T47D (cell line): Measurements from ENCODE around the gene STIP1.
"Not testable (repeated sequence)": the region's sequence is repeated elsewhere in the genome, so short reads cannot be mapped to it uniquely, and the experiment has no call there.

ENCODE experiments used
- DNase-seq, 2 experiments: peaks; one replicate each; pipeline versions ENCODE4 v3.0.0 to v3.0.0-alpha.2; 2011 to 2012; ENCODE audit warnings: low read depth in 1 of 2, low spot score in 1 of 2
- JUND ChIP-seq: IDR thresholded peaks from 2 replicates; pipeline ENCODE4 v1.6.1; 2012; ENCODE audit warnings: low read depth
- in situ Hi-C: cut with HindIII; loops from 2 replicates; pipeline ENCODE4 v1.10.0; 2016; ENCODE audit warnings: low sequenced_read_pairs, low pct_unique_long_range_greater_than_20kb

STIP1 gene

DNA sequence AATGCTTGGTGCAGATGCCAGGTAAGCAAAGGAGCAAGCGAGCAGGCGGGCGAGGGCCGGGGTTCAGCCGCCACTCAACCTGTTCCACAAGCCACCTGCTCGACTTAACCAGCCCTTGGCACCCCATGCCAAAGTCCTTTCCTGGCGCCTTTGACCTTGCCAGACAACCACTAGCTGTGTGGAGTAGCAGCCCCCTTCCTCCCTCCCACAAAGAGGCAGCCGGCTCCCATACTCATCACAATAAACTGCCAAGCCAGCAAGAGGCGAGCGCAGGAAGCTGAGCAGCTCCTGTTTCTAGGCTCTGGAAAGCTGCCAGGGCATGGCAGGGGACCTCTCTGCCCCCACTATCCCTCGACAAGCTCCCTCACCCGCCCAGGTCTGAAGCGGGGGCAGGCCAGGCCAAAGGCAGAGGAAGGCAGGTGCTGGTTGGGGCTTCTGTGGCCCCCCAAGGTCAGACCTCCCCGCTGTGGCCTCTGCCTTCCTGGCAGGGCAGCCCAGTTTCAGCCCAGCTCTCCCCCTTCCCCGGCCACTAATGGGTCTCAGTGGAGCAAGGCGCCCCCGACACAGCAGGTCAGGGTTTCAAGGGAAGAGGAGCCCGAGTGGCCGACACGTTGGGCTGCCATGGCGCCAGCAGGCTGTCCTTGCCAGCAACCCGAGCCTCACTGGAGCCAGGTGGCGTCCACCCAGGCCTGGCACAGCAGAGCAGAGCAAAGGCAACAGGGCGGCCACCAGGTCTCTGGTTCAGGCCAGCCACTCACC lies 35.3 kb upstream of the STIP1 start:
- no peak for DNase-seq
- no peak for TF ChIP-seq JUND
- in situ Hi-C loops, result no loop called here

DNA sequence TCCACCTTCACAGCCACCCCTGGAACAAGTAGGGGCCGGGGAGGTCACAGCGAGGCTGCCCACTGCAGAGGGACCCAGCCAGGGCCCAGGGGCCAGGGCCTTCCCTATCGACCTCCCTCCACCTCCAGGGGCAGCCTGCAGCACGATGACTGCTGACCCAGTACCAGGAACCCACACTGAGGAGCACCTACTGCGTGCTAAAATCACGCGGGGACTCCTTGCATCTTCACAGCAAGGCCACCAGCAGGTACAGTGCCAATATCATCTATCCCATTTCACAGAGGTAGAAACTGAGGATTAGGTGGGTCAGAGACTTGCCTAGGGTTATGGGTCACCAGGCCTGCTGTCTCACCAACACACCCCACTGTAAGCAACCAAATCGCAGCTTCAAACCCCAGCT lies 34.6 kb upstream of the STIP1 start:
- in situ Hi-C loops, result no loop called here
- TF ChIP-seq JUND, result no peak
- DNase-seq, result no peak

DNA sequence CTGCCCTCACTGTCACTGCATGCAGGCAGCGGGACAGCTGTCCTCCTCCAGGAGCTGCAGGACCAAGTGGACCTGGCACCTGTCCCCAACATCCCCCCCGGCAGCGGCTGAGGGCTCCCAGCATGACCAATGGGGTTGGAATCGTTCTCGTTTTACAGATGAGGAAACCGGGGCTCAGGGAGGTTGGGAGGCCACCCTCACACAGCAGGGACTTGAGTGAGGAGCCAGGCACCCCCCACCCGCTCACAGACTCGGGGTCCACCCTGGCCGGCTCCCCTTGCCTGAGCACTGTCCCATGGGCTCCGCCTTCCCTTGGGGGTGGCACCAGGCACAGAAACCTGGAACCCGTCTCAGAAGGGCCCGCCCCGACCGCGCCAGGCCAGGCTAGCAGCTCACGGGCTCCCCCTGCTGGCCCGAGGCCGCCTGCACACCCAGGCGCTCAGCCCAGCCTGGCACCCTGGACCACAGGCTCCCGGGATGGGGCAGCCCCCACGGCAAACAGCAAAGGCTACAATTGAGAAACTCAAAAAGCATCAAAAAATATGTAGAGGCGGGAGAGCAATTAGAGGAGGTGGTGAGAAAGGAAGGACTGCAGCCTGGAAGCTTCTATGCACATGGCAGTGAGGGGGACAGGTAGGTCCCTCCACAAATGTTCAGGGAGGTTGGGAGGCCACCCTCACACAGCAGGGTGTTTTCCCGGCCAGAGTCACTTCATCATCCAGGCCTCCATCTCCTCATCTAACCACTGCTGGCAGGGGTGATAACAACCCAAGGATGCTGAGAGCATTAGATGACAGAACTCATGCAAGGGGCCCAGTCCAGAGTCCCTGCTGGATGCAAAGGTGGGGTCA lies 32.9 kb upstream of the STIP1 start:
- DNase-seq, result peak; percentile 67 to 96
- no peak for TF ChIP-seq JUND
- in situ Hi-C loops, result no loop called here

DNA sequence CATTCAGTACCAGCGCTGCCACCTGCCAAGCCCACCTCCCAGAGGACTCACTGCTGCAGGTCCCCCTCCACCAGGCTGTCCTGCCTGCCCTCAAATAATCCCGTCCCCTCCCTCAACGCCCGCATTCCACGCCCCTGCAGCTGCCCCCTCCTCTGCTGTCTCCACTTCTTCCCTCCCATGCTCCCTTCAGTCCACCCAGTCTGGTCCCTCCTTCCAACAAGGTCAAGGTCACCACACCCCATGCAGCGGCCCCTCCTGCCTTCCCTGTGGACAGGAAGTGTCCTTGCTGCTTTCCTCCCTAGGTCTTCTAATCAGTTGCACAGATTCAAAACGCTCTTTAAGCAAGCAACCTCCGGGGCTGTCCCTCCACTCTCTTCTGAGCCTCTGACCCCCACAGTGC lies 32.2 kb upstream of the STIP1 start:
- DNase-seq, result no peak
- in situ Hi-C loops, result no loop called here
- no peak for TF ChIP-seq JUND

DNA sequence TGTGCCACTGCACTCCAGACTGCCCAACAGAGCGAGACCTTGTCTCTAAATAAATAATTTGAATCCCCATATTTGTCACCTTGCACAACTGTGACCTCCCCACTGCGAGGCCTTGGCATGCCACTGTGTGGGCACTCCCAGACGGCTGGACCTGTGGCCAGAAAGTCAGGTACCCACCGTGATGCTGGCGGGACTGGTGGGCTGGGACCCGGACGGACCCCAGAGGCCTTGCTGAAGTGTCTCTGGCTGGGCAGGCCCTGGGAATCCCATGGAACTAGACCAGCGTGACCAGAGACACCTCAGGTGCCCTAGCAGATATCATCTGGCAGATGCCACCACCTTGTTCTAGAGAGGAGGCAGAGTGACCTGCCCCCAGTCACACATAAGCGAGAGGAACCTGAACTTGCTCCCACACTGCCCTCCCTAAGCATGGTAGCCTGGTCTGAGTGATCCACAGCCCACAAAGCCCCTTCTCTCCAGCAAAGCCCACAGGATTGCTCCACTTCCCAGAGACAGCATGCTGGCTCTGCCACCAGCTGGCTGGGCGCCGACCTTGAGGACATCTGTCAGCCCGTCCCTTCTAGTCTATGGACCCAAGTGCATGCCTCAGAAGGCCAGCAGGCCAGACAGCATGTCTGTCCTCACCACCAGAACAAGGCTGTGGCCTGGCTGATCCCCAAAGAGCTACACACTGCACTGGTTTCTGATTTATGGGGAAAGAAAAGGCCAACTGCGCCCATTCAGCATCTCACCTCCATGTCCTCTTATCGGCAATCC lies 29.5 kb upstream of the STIP1 start:
- DNase-seq, result no peak
- TF ChIP-seq JUND, result no peak
- in situ Hi-C loops, result no loop called here

DNA sequence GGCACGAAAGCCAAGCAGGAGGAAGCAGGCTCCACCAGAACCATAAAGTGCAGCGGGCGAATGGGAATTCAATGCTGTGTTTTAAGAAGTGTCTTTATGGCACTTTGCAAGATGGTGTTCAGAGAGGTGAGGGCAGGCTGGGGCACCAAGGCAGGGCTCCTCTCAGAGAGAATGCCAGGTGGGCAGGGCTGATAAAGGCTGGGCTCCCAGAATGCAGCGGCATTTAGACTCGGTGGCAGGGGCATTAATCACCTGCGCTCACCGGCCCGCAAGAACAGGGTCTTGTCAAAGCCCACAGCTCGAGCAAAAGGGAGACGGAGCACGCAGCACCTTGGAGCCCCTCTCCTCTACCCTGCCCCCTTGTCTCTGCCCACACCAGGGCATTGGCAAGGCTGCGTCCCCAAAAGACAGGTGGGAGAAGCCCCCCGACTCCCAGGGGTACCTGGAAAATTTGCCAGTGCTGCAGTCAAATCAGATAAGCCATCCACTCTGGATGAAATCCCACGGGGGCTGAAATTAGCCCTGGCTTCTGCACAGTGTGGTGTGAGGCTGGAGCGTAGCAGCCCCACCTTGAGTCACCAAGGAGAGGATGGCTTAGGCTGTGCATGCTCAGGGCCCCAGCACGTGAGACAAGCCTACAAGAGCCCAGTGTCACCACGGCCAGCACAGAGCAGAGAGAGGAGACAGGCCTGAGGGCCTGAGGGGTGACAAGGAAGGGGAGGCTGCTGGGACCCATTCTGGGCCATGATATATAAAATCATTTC lies 28.2 kb upstream of the STIP1 start:
- no peak for DNase-seq
- in situ Hi-C loops, result no loop called here
- no peak for TF ChIP-seq JUND

DNA sequence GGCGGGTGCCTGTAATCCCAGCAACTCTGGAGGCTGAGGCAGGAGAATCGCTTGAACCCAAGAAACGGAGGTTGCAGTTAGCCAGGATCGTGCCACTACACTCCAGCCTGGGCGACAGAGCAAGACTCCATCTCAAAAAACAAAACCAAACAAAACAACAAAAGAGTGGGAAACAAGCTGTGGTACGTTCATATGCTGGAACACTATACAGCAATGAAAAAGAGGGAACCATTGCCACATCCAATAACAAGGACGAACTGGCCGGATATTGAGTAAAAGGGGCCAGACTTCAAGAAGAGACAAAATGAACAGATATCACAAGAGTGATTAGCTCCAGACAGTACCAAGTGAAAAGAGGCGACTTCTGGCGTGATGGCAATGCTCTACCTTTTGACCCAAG lies 24.9 kb upstream of the STIP1 start:
- in situ Hi-C loops, result loop anchor here (10.0 kb wide), 1 partner anchor 156 kb away; no protein-coding TSS in a partner anchor
- no peak for DNase-seq
- TF ChIP-seq JUND, result no peak

DNA sequence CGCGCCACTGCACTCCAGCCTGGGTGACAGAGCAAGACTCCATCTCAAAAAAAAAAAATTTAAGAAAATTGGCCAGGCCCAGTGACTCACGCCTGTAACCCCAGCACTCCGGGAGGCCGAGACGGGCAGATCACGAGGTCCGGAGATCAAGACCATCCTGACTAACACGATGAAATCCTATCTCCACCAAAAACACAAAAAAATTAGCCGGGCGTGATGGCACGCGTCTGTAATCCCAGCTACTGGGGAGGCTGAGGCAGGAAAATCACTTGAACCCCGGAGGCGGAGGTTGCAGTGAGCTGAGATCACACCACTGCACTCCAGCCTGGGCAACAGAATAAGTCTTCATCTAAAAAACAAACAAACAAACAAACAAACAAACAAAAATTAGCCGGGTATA lies 23.2 kb upstream of the STIP1 start:
- in situ Hi-C loops, result loop anchor here (10.0 kb wide), 1 partner anchor 158 kb away; no protein-coding TSS in a partner anchor
- DNase-seq, result not testable (repeated sequence)

DNA sequence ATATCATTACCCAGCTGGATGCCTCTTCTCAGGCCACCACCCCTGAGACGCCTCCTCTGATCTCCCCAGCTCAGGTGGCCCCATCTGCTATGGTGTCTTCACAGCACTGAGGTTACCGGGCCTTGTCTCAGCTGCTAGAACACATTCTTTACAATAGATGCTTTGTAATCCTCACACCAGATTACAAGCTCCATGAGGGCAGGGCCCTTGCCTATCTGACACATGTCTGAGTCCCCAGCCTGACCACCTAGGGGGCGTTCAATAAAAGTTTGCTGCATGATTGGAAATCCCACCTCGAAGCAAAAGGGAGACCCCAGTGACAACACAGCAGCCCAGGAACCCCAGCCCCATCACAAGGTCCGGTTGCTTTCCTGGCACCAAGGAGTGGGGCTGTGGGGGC lies 22.0 kb upstream of the STIP1 start:
- no peak for TF ChIP-seq JUND
- DNase-seq, result no peak
- in situ Hi-C loops, result loop anchor here (10.0 kb wide), 1 partner anchor 159 kb away; no protein-coding TSS in a partner anchor

DNA sequence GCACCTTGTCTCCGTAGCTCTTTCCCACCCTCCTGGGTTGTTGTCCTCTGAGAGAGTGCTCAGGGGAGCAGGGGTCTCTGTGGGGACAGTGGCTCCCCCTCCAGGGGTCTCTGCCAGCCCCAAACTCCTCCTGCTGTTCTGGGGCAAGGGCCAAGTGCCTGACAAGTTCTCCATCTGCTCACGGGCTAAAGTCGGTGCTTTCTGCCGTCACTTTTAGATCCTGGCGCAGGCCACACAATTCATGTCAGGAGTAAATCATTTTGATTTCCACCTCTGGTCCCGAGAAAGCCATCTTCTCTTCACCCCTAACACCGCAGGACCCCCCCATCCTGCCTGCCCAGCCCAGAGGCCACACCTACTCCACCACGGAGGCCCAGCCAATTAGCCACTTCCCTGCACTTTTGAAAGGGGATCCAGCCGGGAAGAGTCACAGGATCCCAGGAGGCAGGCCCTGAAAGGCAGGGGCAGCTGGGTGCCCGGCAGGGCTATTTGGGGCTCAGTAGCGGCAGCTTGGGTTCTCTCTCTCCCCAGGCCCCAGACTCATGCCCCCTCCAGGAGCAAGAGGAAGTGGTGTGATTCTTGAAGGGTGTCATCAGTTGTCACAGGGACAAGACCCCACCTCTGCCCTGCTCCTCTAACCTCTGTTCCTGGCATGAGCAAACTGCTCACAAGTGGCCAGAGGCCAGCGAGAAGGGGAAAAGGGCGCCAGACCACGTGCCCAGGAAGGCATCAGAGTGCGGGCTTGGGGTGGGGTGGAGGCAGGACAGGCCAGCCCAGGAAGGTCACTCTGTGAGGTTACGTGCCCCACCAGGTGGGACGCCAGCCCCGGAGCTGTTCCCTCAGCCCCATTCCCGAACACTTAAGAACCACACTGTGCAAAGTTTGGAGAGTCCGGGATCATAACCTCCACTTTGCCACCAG lies 21.3 kb upstream of the STIP1 start:
- in situ Hi-C loops, result loop anchor here (10.0 kb wide), 1 partner anchor 160 kb away; no protein-coding TSS in a partner anchor
- no peak for TF ChIP-seq JUND
- DNase-seq, result peak; percentile 63 to 74

DNA sequence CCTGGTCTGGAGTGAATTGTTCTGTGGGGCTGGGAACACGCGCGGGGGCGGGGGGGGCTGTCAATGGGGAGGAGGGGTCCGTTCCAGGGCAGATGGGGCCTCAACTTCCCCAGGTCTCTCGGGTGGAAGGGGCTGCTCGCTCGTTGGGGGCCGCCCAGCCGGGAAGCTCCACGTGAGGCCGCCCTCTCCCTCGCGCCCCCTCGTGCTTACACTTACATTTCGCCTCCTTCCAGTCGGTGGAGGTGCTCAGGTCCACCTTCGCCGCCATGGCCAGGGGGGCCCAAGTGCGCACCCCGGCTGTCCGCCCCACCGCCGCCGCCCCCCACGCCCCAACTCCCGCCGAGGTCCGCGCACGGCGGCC lies 20.5 kb upstream of the STIP1 start:
- in situ Hi-C loops, result loop anchor here (10.0 kb wide), 1 partner anchor 161 kb away; no protein-coding TSS in a partner anchor

More for the DNA sequence above, 20.5 kb upstream of the STIP1 start:
- DNase-seq, result peak in 1 of 2 experiments; percentile 38
- TF ChIP-seq JUND, result no peak
